CD14-positive monocyte (primary cell): ENCODE measurements around the gene FXR1. TPM values are rescaled to one million over a fixed set of nuclear protein-coding genes. Genes with fewer than 3 reads are reported as not detected.

Experiments
- DNase-seq, 3 donors: peaks; one replicate each; pipeline ENCODE4 v3.0.0-alpha.2; 2011 to 2022
- H2AFZ ChIP-seq: 2 replicates; pipeline ENCODE4 v1.6.0; 2012; ENCODE audit warnings: mild to moderate bottlenecking, low read depth, low read length, inconsistent platforms; ENCODE audit not compliant: insufficient read depth, poor library complexity, severe bottlenecking
- H3K27ac ChIP-seq, 2 donors: 1 replicate in 1 of 2; 2 replicates in 1 of 2; pipeline ENCODE4 v1.5.1; 2012 to 2013; ENCODE audit warnings: low read length in 2 of 2, control low read depth in 1 of 2, inconsistent platforms in 1 of 2, low read depth in 1 of 2, mild to moderate bottlenecking in 1 of 2
- H3K27me3 ChIP-seq, 2 donors: one replicate each; pipeline versions ENCODE4 v1.6.0 to v1.6.1; 2011 to 2013; ENCODE audit warnings: low read length in 2 of 2; ENCODE audit not compliant: control insufficient read depth in 2 of 2, insufficient read depth in 2 of 2
- H3K36me3 ChIP-seq, 2 donors: replicated peaks in 1 of 2; 1 replicate in 1 of 2; 2 replicates in 1 of 2; pipeline versions ENCODE4 v1.5.1 to v1.6.1; 2012 to 2013; ENCODE audit warnings: low read length in 2 of 2, control low read depth in 1 of 2, inconsistent platforms in 1 of 2, mild to moderate bottlenecking in 1 of 2; ENCODE audit not compliant: insufficient read depth in 2 of 2, control insufficient read depth in 1 of 2
- H3K4me1 ChIP-seq, 2 donors: 1 replicate in 1 of 2; 2 replicates in 1 of 2; pipeline versions ENCODE4 v1.5.1 to v1.6.1; 2012 to 2013; ENCODE audit warnings: low read length in 2 of 2, control low read depth in 1 of 2, inconsistent platforms in 1 of 2, mild to moderate bottlenecking in 1 of 2, moderate library complexity in 1 of 2; ENCODE audit not compliant: insufficient read depth in 2 of 2, control insufficient read depth in 1 of 2
- H3K4me2 ChIP-seq: replicated peaks from 2 replicates; pipeline ENCODE3; 2012; ENCODE audit warnings: low read length, moderate library complexity, mild to moderate bottlenecking; ENCODE audit not compliant: poor library complexity, severe bottlenecking; ENCODE audit errors: extremely low read depth
- H3K4me3 ChIP-seq, 3 experiments: fragments of 200-600 bp in 1 of 3; sonication (generic) in 1 of 3; replicated peaks in 1 of 3; 1 replicate in 2 of 3; 2 replicates in 1 of 3; pipeline ENCODE4 v1.5.1; 2011 to 2013; ENCODE audit warnings: low read length in 3 of 3, mild to moderate bottlenecking in 3 of 3, control low read depth in 2 of 3, low read depth in 2 of 3, inconsistent platforms in 1 of 3, moderate library complexity in 1 of 3
- H3K79me2 ChIP-seq: 2 replicates; pipeline ENCODE4 v1.6.0; 2012; ENCODE audit warnings: mild to moderate bottlenecking, control low read depth, inconsistent platforms, low read length, moderate library complexity; ENCODE audit not compliant: insufficient read depth
- H3K9ac ChIP-seq: 2 replicates; pipeline ENCODE4 v1.6.0; 2017; ENCODE audit warnings: low read length, mild to moderate bottlenecking; ENCODE audit not compliant: insufficient read depth, poor library complexity, severe bottlenecking
- H3K9me3 ChIP-seq, 2 donors: replicated peaks in 1 of 2; 1 replicate in 1 of 2; 2 replicates in 1 of 2; pipeline versions ENCODE4 v1.5.1 to v1.6.1; 2012 to 2013; ENCODE audit warnings: low read length in 2 of 2, control low read depth in 1 of 2; ENCODE audit not compliant: control insufficient read depth in 1 of 2, insufficient read depth in 1 of 2
- H4K20me1 ChIP-seq: 2 replicates; pipeline ENCODE4 v1.6.0; 2012; ENCODE audit warnings: mild to moderate bottlenecking, low read length, control low read depth, moderate library complexity; ENCODE audit not compliant: insufficient read depth
- H3K27ac Mint-ChIP-seq, 7 donors: one replicate each; pipeline ENCODE4 v1.8.0; 2020; ENCODE audit warnings: mild to moderate bottlenecking in 7 of 7, mixed read lengths in 7 of 7, moderate library complexity in 6 of 7, inconsistent platforms in 2 of 7
- H3K27me3 Mint-ChIP-seq, 3 donors: one replicate each; pipeline ENCODE4 v1.8.0; 2021 to 2022; ENCODE audit warnings: low read depth in 3 of 3, mild to moderate bottlenecking in 3 of 3, mixed read lengths in 3 of 3, moderate library complexity in 3 of 3, inconsistent platforms in 1 of 3
- H3K36me3 Mint-ChIP-seq, 2 donors: one replicate each; pipeline ENCODE4 v1.8.0; 2020; ENCODE audit warnings: mixed read lengths in 2 of 2, inconsistent platforms in 1 of 2, mild to moderate bottlenecking in 1 of 2
- H3K4me1 Mint-ChIP-seq: one replicate; pipeline ENCODE4 v1.8.0; 2020; ENCODE audit warnings: mild to moderate bottlenecking, mixed read lengths
- H3K4me3 Mint-ChIP-seq, 2 donors: one replicate each; pipeline ENCODE4 v1.8.0; 2020; ENCODE audit warnings: mild to moderate bottlenecking in 2 of 2, mixed read lengths in 2 of 2, moderate library complexity in 1 of 2
- H3K9me3 Mint-ChIP-seq, 7 donors: one replicate each; pipeline ENCODE4 v1.8.0; 2020 to 2022; ENCODE audit warnings: mixed read lengths in 7 of 7, mild to moderate bottlenecking in 6 of 7, moderate library complexity in 6 of 7, inconsistent platforms in 2 of 7
- CTCF ChIP-seq: fragments of 200-600 bp; IDR thresholded peaks from one replicate; pipeline ENCODE4 v1.8.0; 2022; ENCODE audit warnings: antibody characterized with exemption, mild to moderate bottlenecking
- WGBS: methylation state at CpG from one replicate; pipeline ENCODE4 v1.1.5; 2013; ENCODE audit warnings: missing lambda C conversion rate; ENCODE audit not compliant: insufficient coverage; 5-methylcytosine and 5-hydroxymethylcytosine counted together
- intact Hi-C, 2 donors: fragments of 100-400 bp; cut with micrococcal nuclease; formaldehyde crosslinking; loops; one replicate each; pipeline versions ENCODE4 v1.15.0 to v1.15.1; 2023
- polyA plus RNA-seq, 3 donors: library from polyadenylated mRNA; depleted of rRNA in 1 of 3; unstranded in 2 of 3; stranded (reverse) in 1 of 3; fragments of 300-500 nt in 2 of 3; fragments of >200 nt in 1 of 3; fragmentation: Illumina TruSeq in 2 of 3; gene quantifications; 1 replicate in 2 of 3; 2 replicates in 1 of 3; pipeline ENCODE4 v1.2.3, GENCODE V29; 2012 to 2021

Gene FXR1
- polyA plus RNA-seq, 3 donors: 22.4 to 58.6 (median 32.3) TPM

GRCh38 chr3:180875124-180875698, 37.3 kb upstream of the FXR1 start:
- Mint-ChIP-seq H3K27me3 (peaks cover 7 to 16% (median 10%) of the 10 kb centered on the region in 3 donors), H3K27ac (no peak overlapping the region), H3K36me3 (no peaks in the 10 kb centered on the region), H3K9me3 (peaks cover 0 to 4% (median 0%) of the 10 kb centered on the region in 7 donors), H3K4me3 (no peak overlapping the region), H3K4me1 (no peaks in the 10 kb centered on the region)
- DNase-seq: no peak
- Histone ChIP-seq H3K27ac (no peak overlapping the region), H3K4me2 (no peak overlapping the region), H3K4me1 (no peaks in the 10 kb centered on the region), H3K9ac (no peak overlapping the region), H4K20me1 (no peaks in the 10 kb centered on the region), H3K79me2 (no peaks in the 10 kb centered on the region), H3K27me3 (peaks cover 3% of the 10 kb centered on the region in 2 donors), H3K4me3 (no peak overlapping the region), H3K36me3 (no peaks in the 10 kb centered on the region), H3K9me3 (no peaks in the 10 kb centered on the region), H2AFZ (no peak overlapping the region)
- no CpG with 5 or more reads among the region's 2 CpGs for WGBS
- intact Hi-C loops: no loop called here
- no peak for TF ChIP-seq CTCF

- no peak overlapping the region for H2AFZ ChIP-seq
- no peaks in the 10 kb centered on the region for H4K20me1 ChIP-seq
- H3K27ac ChIP-seq: no peak overlapping the region
- H3K4me2 ChIP-seq: no peak overlapping the region
- H3K9ac ChIP-seq: no peak overlapping the region
- no peaks in the 10 kb centered on the region for H3K79me2 ChIP-seq
- no peaks in the 10 kb centered on the region for H3K4me1 ChIP-seq
- H3K9me3 Mint-ChIP-seq: peaks cover 2 to 15% (median 5%) of the 10 kb centered on the region in 7 donors
- H3K4me3 ChIP-seq: no peak overlapping the region
- DNase-seq: no peak
- 98% methylated on average over 12 of the region's 15 CpGs for WGBS
- no peak overlapping the region for H3K4me3 Mint-ChIP-seq
- no peaks in the 10 kb centered on the region for H3K36me3 Mint-ChIP-seq
- H3K36me3 ChIP-seq: no peaks in the 10 kb centered on the region
- no peak for TF ChIP-seq CTCF
- H3K4me1 Mint-ChIP-seq: no peaks in the 10 kb centered on the region
- no peak overlapping the region for H3K27ac Mint-ChIP-seq
- peaks cover 0 to 5% of the 10 kb centered on the region in 2 donors for H3K9me3 ChIP-seq
- intact Hi-C loops: no loop called here
- H3K27me3 Mint-ChIP-seq: peaks cover 0 to 4% (median 4%) of the 10 kb centered on the region in 3 donors
- no peaks in the 10 kb centered on the region for H3K27me3 ChIP-seq
Observed at GRCh38 chr3:180881065-180881801, 31.2 kb upstream of the FXR1 start.
